Measurements from ENCODE around the gene PCDHA5.
A peak's percentile ranks its signal among the peaks of the same experiment; 100 is the strongest.

- TF ChIP-seq CTCF (conservative IDR thresholded peaks at IDR 0.05) = peak; percentile 36; the same call in 1 of the 2 replicates
- no peak for TF ChIP-seq ZFX (IDR thresholded peaks at IDR 0.05)
These were observed 6.9 kb downstream of the PCDHA5 start for GRCh38 chr5:140828362-140828737.
